HFFc6 (cell line): ENCODE results near the gene CELF2. TPM values are rescaled to one million over a fixed set of nuclear protein-coding genes. Genes with fewer than 3 reads are reported as not detected.

Source experiments
- DNase-seq: peaks from one replicate; pipeline ENCODE4 v3.0.0-alpha.2; 2018
- H3K27ac Mint-ChIP-seq: 2 replicates; pipeline ENCODE4 v1.8.0; 2020; ENCODE audit warnings: mild to moderate bottlenecking, mixed read lengths
- H3K27me3 Mint-ChIP-seq: 2 replicates; pipeline ENCODE4 v1.8.0; 2021; ENCODE audit warnings: mild to moderate bottlenecking, moderate library complexity, mixed read lengths; ENCODE audit not compliant: insufficient read depth
- H3K36me3 Mint-ChIP-seq: 2 replicates; pipeline ENCODE4 v1.8.0; 2021; ENCODE audit warnings: low read depth, mixed read lengths
- H3K4me1 Mint-ChIP-seq: 2 replicates; pipeline ENCODE4 v1.8.0; 2020; ENCODE audit warnings: low read depth, mixed read lengths
- H3K4me3 Mint-ChIP-seq: 2 replicates; pipeline ENCODE4 v1.8.0; 2020; ENCODE audit warnings: mild to moderate bottlenecking, moderate library complexity, mixed read lengths
- H3K9me3 Mint-ChIP-seq: 2 replicates; pipeline ENCODE4 v1.8.0; 2020; ENCODE audit warnings: mild to moderate bottlenecking, mixed read lengths
- total RNA-seq, 6 experiments: library from RNA; stranded (reverse); fragmentation: NEBNext Ultra II Directional; extraction: Animal tissue kit (Norgen Biotek cat#: 25700); gene quantifications; 2 replicates in 1 of 6; 3 replicates in 5 of 6; pipeline ENCODE4 v1.2.3, GENCODE V29; 2021
- TF ChIP-seq, protein P1 (sequence below): fragments of 200-600 bp; sonication (generic); IDR thresholded peaks from 2 replicates; pipeline ENCODE4 v1.5.0; 2021; ENCODE audit warnings: antibody characterized with exemption, mild to moderate bottlenecking

The CELF2 gene
- total RNA-seq, 6 experiments from 2014 or later, result 2.7 to 5.2 (median 3.5) TPM

- Mint-ChIP-seq H3K27me3 (no peaks in the 10 kb centered on the region; the same call in none of the 2 replicates), H3K4me1 (no peaks in the 10 kb centered on the region), H3K4me3 (no peak overlapping the region), H3K9me3 (peaks cover 16% of the 10 kb centered on the region), H3K36me3 (no peaks in the 10 kb centered on the region), H3K27ac (no peak overlapping the region)
- TF ChIP-seq, protein P1, sequence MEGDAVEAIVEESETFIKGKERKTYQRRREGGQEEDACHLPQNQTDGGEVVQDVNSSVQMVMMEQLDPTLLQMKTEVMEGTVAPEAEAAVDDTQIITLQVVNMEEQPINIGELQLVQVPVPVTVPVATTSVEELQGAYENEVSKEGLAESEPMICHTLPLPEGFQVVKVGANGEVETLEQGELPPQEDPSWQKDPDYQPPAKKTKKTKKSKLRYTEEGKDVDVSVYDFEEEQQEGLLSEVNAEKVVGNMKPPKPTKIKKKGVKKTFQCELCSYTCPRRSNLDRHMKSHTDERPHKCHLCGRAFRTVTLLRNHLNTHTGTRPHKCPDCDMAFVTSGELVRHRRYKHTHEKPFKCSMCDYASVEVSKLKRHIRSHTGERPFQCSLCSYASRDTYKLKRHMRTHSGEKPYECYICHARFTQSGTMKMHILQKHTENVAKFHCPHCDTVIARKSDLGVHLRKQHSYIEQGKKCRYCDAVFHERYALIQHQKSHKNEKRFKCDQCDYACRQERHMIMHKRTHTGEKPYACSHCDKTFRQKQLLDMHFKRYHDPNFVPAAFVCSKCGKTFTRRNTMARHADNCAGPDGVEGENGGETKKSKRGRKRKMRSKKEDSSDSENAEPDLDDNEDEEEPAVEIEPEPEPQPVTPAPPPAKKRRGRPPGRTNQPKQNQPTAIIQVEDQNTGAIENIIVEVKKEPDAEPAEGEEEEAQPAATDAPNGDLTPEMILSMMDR, result no peak
- DNase-seq, result no peak
Observed at GRCh38 chr10:11082526-11082925, 64.9 kb downstream of the CELF2 start.

GRCh38 chr10:11083051-11083450 is 65.4 kb downstream of the CELF2 start:
- DNase-seq, result no peak
- Mint-ChIP-seq H3K4me1 (no peaks in the 10 kb centered on the region), H3K36me3 (no peaks in the 10 kb centered on the region), H3K27ac (no peak overlapping the region), H3K4me3 (no peak overlapping the region), H3K9me3 (peaks cover 16% of the 10 kb centered on the region), H3K27me3 (no peaks in the 10 kb centered on the region; the same call in none of the 2 replicates)
- TF ChIP-seq, protein P1, result no peak

DNA sequence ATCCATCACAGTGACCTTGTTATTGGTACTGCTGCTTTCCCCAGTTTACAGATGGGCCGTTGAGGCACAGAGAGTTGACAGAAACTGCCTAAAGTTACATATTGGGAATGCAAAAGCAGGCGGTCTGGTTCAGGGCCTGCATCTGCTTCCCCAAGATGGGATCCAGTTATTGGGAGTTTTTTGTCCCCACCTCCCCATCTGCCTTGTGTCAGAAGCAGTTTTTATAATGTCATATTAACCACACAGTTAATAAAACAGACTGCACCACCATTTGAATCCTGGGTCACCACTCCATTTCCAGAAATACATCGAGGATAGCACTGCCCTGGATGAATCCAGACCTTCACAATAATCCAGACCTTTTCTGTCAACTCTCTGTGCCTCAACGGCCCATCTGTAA is 67.9 kb downstream of the CELF2 start:
- Mint-ChIP-seq H3K4me1 (no peaks in the 10 kb centered on the region), H3K36me3 (no peaks in the 10 kb centered on the region), H3K27ac (no peak overlapping the region), H3K4me3 (no peak overlapping the region), H3K27me3 (no peaks in the 10 kb centered on the region; the same call in none of the 2 replicates), H3K9me3 (peaks cover 11% of the 10 kb centered on the region)
- TF ChIP-seq, protein P1, result no peak
- DNase-seq, result no peak

DNA sequence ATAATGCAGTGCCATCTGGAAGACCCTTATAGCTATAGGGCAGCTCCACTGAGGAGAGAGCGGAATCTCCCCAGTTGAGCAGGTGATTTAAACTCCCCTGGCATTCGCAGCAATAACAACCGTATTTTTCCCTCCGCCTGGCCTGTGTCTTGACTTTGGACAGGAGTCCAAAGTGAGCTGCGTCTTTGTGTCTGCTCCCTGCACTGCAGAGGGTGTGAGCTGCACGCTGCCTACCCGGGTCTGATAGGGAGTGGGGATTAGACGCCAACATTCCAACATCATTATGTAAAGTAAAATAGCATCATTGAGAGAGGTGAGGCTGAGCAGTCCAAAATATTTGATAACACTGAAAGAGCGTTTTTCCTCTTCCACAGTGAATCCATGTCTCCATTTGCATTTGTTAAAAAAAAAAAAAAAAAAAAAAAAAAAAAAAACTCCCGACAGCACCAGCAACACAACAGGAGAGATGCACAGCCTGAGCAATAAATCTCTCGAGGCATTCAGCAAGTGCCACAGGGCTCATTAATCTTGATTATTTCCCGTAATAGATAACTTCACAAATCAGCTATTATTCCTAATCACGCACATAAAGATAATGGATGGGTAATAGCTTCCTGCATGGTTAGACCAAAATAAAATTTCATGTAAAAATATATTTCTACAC is 68.6 kb downstream of the CELF2 start:
- Mint-ChIP-seq H3K36me3 (no peaks in the 10 kb centered on the region), H3K4me1 (no peaks in the 10 kb centered on the region), H3K9me3 (peaks cover 11% of the 10 kb centered on the region), H3K4me3 (no peak overlapping the region), H3K27me3 (no peaks in the 10 kb centered on the region; the same call in none of the 2 replicates), H3K27ac (no peak overlapping the region)
- no peak for DNase-seq
- TF ChIP-seq, protein P1, result no peak

DNA sequence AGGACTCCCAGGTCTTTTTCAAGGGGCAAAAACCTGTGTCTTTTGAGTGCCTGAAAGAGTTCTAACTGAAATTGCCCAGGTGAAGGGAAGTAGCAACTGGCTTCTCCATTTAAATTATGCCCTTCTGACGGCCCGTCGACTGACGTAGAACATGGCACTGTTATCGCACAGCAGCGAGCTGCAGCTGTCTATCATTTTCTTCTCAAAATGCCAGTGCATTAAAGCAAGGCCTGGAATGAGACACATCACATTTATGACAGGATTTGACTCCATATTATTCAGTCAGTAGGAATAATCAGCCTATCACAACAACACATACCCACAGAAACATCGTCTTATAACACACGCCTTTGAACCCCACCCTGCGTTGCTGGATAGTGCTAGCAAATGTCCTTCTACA is 69.7 kb downstream of the CELF2 start:
- no peaks in the 10 kb centered on the region for H3K36me3 Mint-ChIP-seq
- TF ChIP-seq, protein P1, result no peak
- H3K4me1 Mint-ChIP-seq, result no peaks in the 10 kb centered on the region
- H3K4me3 Mint-ChIP-seq, result no peak overlapping the region
- H3K27ac Mint-ChIP-seq, result no peak overlapping the region
- no peak for DNase-seq
- H3K9me3 Mint-ChIP-seq, result peaks cover 6% of the 10 kb centered on the region
- H3K27me3 Mint-ChIP-seq, result no peaks in the 10 kb centered on the region; the same call in none of the 2 replicates
